ENCODE results near the gene CD96. TPM values are rescaled to one million over a fixed set of nuclear protein-coding genes. Genes with fewer than 3 reads are reported as not detected.

CD96 gene
- total and polyA plus RNA-seq, 2 donors (not counting 1 experiment from before 2014, with no cell fraction given) = 0.10 TPM; not detected in 1

- no peak overlapping the region for H3K4me2 ChIP-seq (ENCODE audit: extremely low read depth, insufficient read depth, low read length)
- no peaks in the 10 kb centered on the region for H3K4me1 ChIP-seq (ENCODE audit: control insufficient read depth, extremely low read depth, insufficient read depth, low read length)
- no peak overlapping the region for H3K4me3 ChIP-seq (replicated peaks in 1 of 4; ENCODE audit: control extremely low read depth in 1 of 4, insufficient read depth in 1 of 4, low read depth in 3 of 4, low read length in 4 of 4)
- DNase-seq (ENCODE audit: low read depth in 2 of 2) = no peak
- no peak overlapping the region for H2AFZ ChIP-seq (ENCODE audit: low read length)
- no peaks in the 10 kb centered on the region for H3K9me3 ChIP-seq (ENCODE audit: control insufficient read depth, insufficient read depth, low read depth, low read length)
- H3K9ac ChIP-seq (ENCODE audit: insufficient read depth, low read length) = no peak overlapping the region
- H4K20me1 ChIP-seq (ENCODE audit: control insufficient read depth, extremely low read depth, insufficient read depth, low read length) = no peaks in the 10 kb centered on the region
- H3K27me3 ChIP-seq (ENCODE audit: control insufficient read depth, insufficient read depth, low read length) = no peaks in the 10 kb centered on the region
- no peaks in the 10 kb centered on the region for H3K79me2 ChIP-seq (ENCODE audit: control insufficient read depth, insufficient read depth, low read length)
- no peak for TF ChIP-seq EZH2 (IDR thresholded peaks at IDR 0.05; ENCODE audit: low read length, missing control alignments)
- TF ChIP-seq CTCF (conservative IDR thresholded peaks at IDR 0.05 in 1 of 2, IDR thresholded peaks at IDR 0.05 in 1 of 2; ENCODE audit: low read depth in 1 of 2, low read length in 2 of 2) = no peak
- no peaks in the 10 kb centered on the region for H3K36me3 ChIP-seq (ENCODE audit: control insufficient read depth, insufficient read depth, low read length)
- no peak overlapping the region for H3K27ac ChIP-seq (ENCODE audit: insufficient read depth, low read length)
Measured at GRCh38 chr3:111566844-111567243, 24.8 kb downstream of the CD96 start.

GRCh38 chr3:111568355-111568754 lies 26.4 kb downstream of the CD96 start:
- H3K27ac ChIP-seq (ENCODE audit: insufficient read depth, low read length) = no peak overlapping the region
- H3K4me3 ChIP-seq (replicated peaks in 1 of 4; ENCODE audit: control extremely low read depth in 1 of 4, insufficient read depth in 1 of 4, low read depth in 3 of 4, low read length in 4 of 4) = no peak overlapping the region
- DNase-seq (ENCODE audit: low read depth in 2 of 2) = no peak
- H3K4me2 ChIP-seq (ENCODE audit: extremely low read depth, insufficient read depth, low read length) = no peak overlapping the region
- no peak overlapping the region for H2AFZ ChIP-seq (ENCODE audit: low read length)
- no peak overlapping the region for H3K9ac ChIP-seq (ENCODE audit: insufficient read depth, low read length)
- no peaks in the 10 kb centered on the region for H4K20me1 ChIP-seq (ENCODE audit: control insufficient read depth, extremely low read depth, insufficient read depth, low read length)
- H3K9me3 ChIP-seq (ENCODE audit: control insufficient read depth, insufficient read depth, low read depth, low read length) = no peaks in the 10 kb centered on the region
- no peaks in the 10 kb centered on the region for H3K79me2 ChIP-seq (ENCODE audit: control insufficient read depth, insufficient read depth, low read length)
- H3K4me1 ChIP-seq (ENCODE audit: control insufficient read depth, extremely low read depth, insufficient read depth, low read length) = no peaks in the 10 kb centered on the region
- no peaks in the 10 kb centered on the region for H3K27me3 ChIP-seq (ENCODE audit: control insufficient read depth, insufficient read depth, low read length)
- TF ChIP-seq CTCF (conservative IDR thresholded peaks at IDR 0.05 in 1 of 2, IDR thresholded peaks at IDR 0.05 in 1 of 2; ENCODE audit: low read depth in 1 of 2, low read length in 2 of 2) (no peak), EZH2 (IDR thresholded peaks at IDR 0.05; ENCODE audit: low read length, missing control alignments) (no peak)
- H3K36me3 ChIP-seq (ENCODE audit: control insufficient read depth, insufficient read depth, low read length) = no peaks in the 10 kb centered on the region

GRCh38 chr3:111568911-111569310 lies 26.9 kb downstream of the CD96 start:
- H4K20me1 ChIP-seq (ENCODE audit: control insufficient read depth, extremely low read depth, insufficient read depth, low read length) = no peaks in the 10 kb centered on the region
- H3K4me3 ChIP-seq (replicated peaks in 1 of 4; ENCODE audit: control extremely low read depth in 1 of 4, insufficient read depth in 1 of 4, low read depth in 3 of 4, low read length in 4 of 4) = no peak overlapping the region
- no peak overlapping the region for H3K27ac ChIP-seq (ENCODE audit: insufficient read depth, low read length)
- no peaks in the 10 kb centered on the region for H3K36me3 ChIP-seq (ENCODE audit: control insufficient read depth, insufficient read depth, low read length)
- TF ChIP-seq CTCF (conservative IDR thresholded peaks at IDR 0.05 in 1 of 2, IDR thresholded peaks at IDR 0.05 in 1 of 2; ENCODE audit: low read depth in 1 of 2, low read length in 2 of 2) (no peak), EZH2 (IDR thresholded peaks at IDR 0.05; ENCODE audit: low read length, missing control alignments) (no peak)
- peak in 1 of 2 donors; percentile 42 for DNase-seq (ENCODE audit: low read depth in 2 of 2)
- no peaks in the 10 kb centered on the region for H3K4me1 ChIP-seq (ENCODE audit: control insufficient read depth, extremely low read depth, insufficient read depth, low read length)
- no peak overlapping the region for H3K9ac ChIP-seq (ENCODE audit: insufficient read depth, low read length)
- no peaks in the 10 kb centered on the region for H3K9me3 ChIP-seq (ENCODE audit: control insufficient read depth, insufficient read depth, low read depth, low read length)
- no peaks in the 10 kb centered on the region for H3K27me3 ChIP-seq (ENCODE audit: control insufficient read depth, insufficient read depth, low read length)
- no peaks in the 10 kb centered on the region for H3K79me2 ChIP-seq (ENCODE audit: control insufficient read depth, insufficient read depth, low read length)
- H3K4me2 ChIP-seq (ENCODE audit: extremely low read depth, insufficient read depth, low read length) = no peak overlapping the region
- H2AFZ ChIP-seq (ENCODE audit: low read length) = no peak overlapping the region
